Measurements from ENCODE around the gene SOHLH1.

DNA sequence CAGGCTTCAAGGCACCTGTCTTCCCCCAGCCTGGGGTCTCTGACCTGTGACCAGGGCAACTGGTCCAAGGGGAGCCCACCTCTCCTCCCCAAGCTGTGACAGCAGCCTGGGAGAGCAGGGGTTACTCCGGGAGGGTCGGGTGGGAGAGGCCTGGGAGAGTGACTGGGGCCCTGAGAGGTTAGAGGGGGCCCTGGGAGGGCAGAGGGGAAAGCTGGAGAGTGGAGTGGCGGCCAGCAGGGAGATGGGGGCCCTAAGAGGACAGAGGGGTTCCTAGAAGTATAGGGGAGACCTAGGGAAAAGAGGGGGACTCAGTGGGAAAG lies 35.9 kb downstream of the SOHLH1 start:
- TF ChIP-seq, protein P1, sequence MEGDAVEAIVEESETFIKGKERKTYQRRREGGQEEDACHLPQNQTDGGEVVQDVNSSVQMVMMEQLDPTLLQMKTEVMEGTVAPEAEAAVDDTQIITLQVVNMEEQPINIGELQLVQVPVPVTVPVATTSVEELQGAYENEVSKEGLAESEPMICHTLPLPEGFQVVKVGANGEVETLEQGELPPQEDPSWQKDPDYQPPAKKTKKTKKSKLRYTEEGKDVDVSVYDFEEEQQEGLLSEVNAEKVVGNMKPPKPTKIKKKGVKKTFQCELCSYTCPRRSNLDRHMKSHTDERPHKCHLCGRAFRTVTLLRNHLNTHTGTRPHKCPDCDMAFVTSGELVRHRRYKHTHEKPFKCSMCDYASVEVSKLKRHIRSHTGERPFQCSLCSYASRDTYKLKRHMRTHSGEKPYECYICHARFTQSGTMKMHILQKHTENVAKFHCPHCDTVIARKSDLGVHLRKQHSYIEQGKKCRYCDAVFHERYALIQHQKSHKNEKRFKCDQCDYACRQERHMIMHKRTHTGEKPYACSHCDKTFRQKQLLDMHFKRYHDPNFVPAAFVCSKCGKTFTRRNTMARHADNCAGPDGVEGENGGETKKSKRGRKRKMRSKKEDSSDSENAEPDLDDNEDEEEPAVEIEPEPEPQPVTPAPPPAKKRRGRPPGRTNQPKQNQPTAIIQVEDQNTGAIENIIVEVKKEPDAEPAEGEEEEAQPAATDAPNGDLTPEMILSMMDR (IDR thresholded peaks at IDR 0.05): no peak
- TF ChIP-seq POLR2A (IDR thresholded peaks at IDR 0.05): no peak
